ENCODE measurements around the gene SIK3. TPM values are rescaled to one million over a fixed set of nuclear protein-coding genes. Genes with fewer than 3 reads are reported as not detected.

The SIK3 gene
- polyA plus RNA-seq, 1 of the 3 experiments (the other 2 are of a cell fraction): 5.1 TPM

GRCh38 chr11:116990061-116990473 lies 108.2 kb downstream of the SIK3 start:
- Histone ChIP-seq H4K20me1 (ENCODE audit: insufficient read depth) (no peaks in the 10 kb centered on the region), H3K27ac (ENCODE audit: low read depth in 2 of 2, low read length in 1 of 2) (peak overlapping the region in 1 of 2 experiments; percentile 64; a peak in 2 of 4 replicates), H2AFZ (ENCODE audit: low read depth) (no peak overlapping the region), H3K36me3 (replicated peaks in 1 of 2; ENCODE audit: control insufficient read depth in 1 of 2, insufficient read depth in 2 of 2, low read length in 1 of 2) (no peaks in the 10 kb centered on the region), H3K4me1 (ENCODE audit: control insufficient read depth in 1 of 2, insufficient read depth in 2 of 2, low read depth in 1 of 2, low read length in 1 of 2) (peaks cover 8 to 24% of the 10 kb centered on the region in 2 experiments; a peak in 3 of 4 replicates), H3K4me3 (ENCODE audit: low read depth in 2 of 2, low read length in 1 of 2) (no peak overlapping the region), H3K9me3 (no peaks in the 10 kb centered on the region), H3K27me3 (ENCODE audit: insufficient read depth) (no peaks in the 10 kb centered on the region), H3K9ac (no peak overlapping the region), H3K79me2 (ENCODE audit: insufficient read depth) (peaks cover 15% of the 10 kb centered on the region; the same call in 1 of the 2 replicates), H3K4me2 (peak overlapping the region; percentile 40; the same call in 1 of the 2 replicates), H3F3A (replicated peaks; ENCODE audit: insufficient read depth) (peaks cover 24% of the 10 kb centered on the region), H3K9me2 (no peaks in the 10 kb centered on the region)
- ChIA-PET POLR2A (no interaction called here), CTCF (interaction anchor here (0.9 kb wide), 1 partner anchor 12 kb away, joined by 3 read pairs; no protein-coding TSS in a partner anchor)
- DNase-seq: no peak
- no peak for TF ChIP-seq SIN3A (IDR thresholded peaks at IDR 0.05; ENCODE audit: borderline replicate concordance, low read depth, low read length)
- TF ChIP-seq FOSL2 (IDR thresholded peaks at IDR 0.05; ENCODE audit: borderline replicate concordance, low read depth): peak; percentile 65; the same call in 1 of the 2 replicates
- TF ChIP-seq JUND (IDR thresholded peaks at IDR 0.05): peak; percentile 46; the same call in 1 of the 2 replicates
- TF ChIP-seq EP300 (IDR thresholded peaks at IDR 0.05; ENCODE audit: borderline replicate concordance in 1 of 2, low read depth in 1 of 2, low read length in 1 of 2): no peak
- 0 out of 2 replicates have a peak, but pooled peaks have one; percentile 35 for TF ChIP-seq TEAD4 (IDR thresholded peaks at IDR 0.05; ENCODE audit: borderline replicate concordance, insufficient read depth)
- peak; percentile 81 for TF ChIP-seq NFIC (IDR thresholded peaks at IDR 0.05; ENCODE audit: borderline replicate concordance)
- 0 out of 2 replicates have a peak, but pooled peaks have one; percentile 5 for TF ChIP-seq PBX3 (IDR thresholded peaks at IDR 0.05)
- peak; percentile 18; the same call in 1 of the 2 replicates for TF ChIP-seq TCF12 (IDR thresholded peaks at IDR 0.05)
- no peak for TF ChIP-seq SMC3 (IDR thresholded peaks at IDR 0.05; ENCODE audit: low read depth, low read length)
- 56% methylated on average over 4 of the region's 4 CpGs for WGBS (ENCODE audit: low lambda C conversion rate)

GRCh38 chr11:116989184-116989583 lies 109.0 kb downstream of the SIK3 start:
- POLR2A ChIA-PET: no interaction called here
- no peaks in the 10 kb centered on the region for H3K36me3 ChIP-seq (replicated peaks in 1 of 2; ENCODE audit: control insufficient read depth in 1 of 2, insufficient read depth in 2 of 2, low read length in 1 of 2)
- H3K4me2 ChIP-seq: no peak overlapping the region
- CTCF ChIA-PET: no interaction called here
- H3K27ac ChIP-seq (ENCODE audit: low read depth in 2 of 2, low read length in 1 of 2): peak overlapping the region in 1 of 2 experiments; percentile 64; a peak in 1 of 4 replicates
- no peak for DNase-seq
- peaks cover 31% of the 10 kb centered on the region for H3F3A ChIP-seq (replicated peaks; ENCODE audit: insufficient read depth)
- WGBS (ENCODE audit: low lambda C conversion rate): 93% methylated on average over 4 of the region's 4 CpGs
- H4K20me1 ChIP-seq (ENCODE audit: insufficient read depth): no peaks in the 10 kb centered on the region
- H3K9me3 ChIP-seq: no peaks in the 10 kb centered on the region
- H3K9me2 ChIP-seq: no peaks in the 10 kb centered on the region
- no peak overlapping the region for H3K4me3 ChIP-seq (ENCODE audit: low read depth in 2 of 2, low read length in 1 of 2)
- peaks cover 8 to 28% of the 10 kb centered on the region in 2 experiments; a peak in 3 of 4 replicates for H3K4me1 ChIP-seq (ENCODE audit: control insufficient read depth in 1 of 2, insufficient read depth in 2 of 2, low read depth in 1 of 2, low read length in 1 of 2)
- TF ChIP-seq IRF3 (IDR thresholded peaks at IDR 0.05; ENCODE audit: low read depth, low read length): no peak
- TF ChIP-seq SMC3 (IDR thresholded peaks at IDR 0.05; ENCODE audit: low read depth, low read length): no peak
- no peak for TF ChIP-seq PBX3 (IDR thresholded peaks at IDR 0.05)
- no peak for TF ChIP-seq RFX5 (IDR thresholded peaks at IDR 0.05; ENCODE audit: low read length)
- no peak for TF ChIP-seq TAF1 (IDR thresholded peaks at IDR 0.05; ENCODE audit: borderline replicate concordance, low read depth, low read length)
- TF ChIP-seq JUND (IDR thresholded peaks at IDR 0.05): no peak
- no peak for TF ChIP-seq FOXJ3 (CRISPR knock-in tag; IDR thresholded peaks at IDR 0.05)
- TF ChIP-seq SIN3A (IDR thresholded peaks at IDR 0.05; ENCODE audit: borderline replicate concordance, low read depth, low read length): no peak
- no peak for TF ChIP-seq POLR2AphosphoS5 (IDR thresholded peaks at IDR 0.05; ENCODE audit: low read depth, low read length)
- no peak for TF ChIP-seq REST (IDR thresholded peaks at IDR 0.05; ENCODE audit: low read depth, low read length)
- TF ChIP-seq FOXM1 (IDR thresholded peaks at IDR 0.05; ENCODE audit: low read depth): no peak
- TF ChIP-seq GATA2 (CRISPR knock-in tag; IDR thresholded peaks at IDR 0.05): no peak
- peaks cover 15% of the 10 kb centered on the region; the same call in 1 of the 2 replicates for H3K79me2 ChIP-seq (ENCODE audit: insufficient read depth)
- H3K27me3 ChIP-seq (ENCODE audit: insufficient read depth): no peaks in the 10 kb centered on the region
- no peak overlapping the region for H3K9ac ChIP-seq
- no peak overlapping the region for H2AFZ ChIP-seq (ENCODE audit: low read depth)
